HepG2 (cell line): ENCODE results near the gene VPREB3. TPM values are rescaled to one million over a fixed set of nuclear protein-coding genes. Genes with fewer than 3 reads are reported as not detected.

Experiments used
- ETS1 ChIP-seq: sonication (generic); formaldehyde crosslinking; IDR thresholded peaks from 2 replicates; pipeline ENCODE4 v1.4.0; 2020; ENCODE audit warnings: missing genetic modification reagents
- FUBP1 ChIP-seq: sonication (generic); formaldehyde crosslinking; IDR thresholded peaks from 2 replicates; pipeline ENCODE4 v1.5.1; 2020; ENCODE audit warnings: missing genetic modification reagents, mild to moderate bottlenecking, borderline replicate concordance
- ISL2 ChIP-seq: sonication (generic); formaldehyde crosslinking; IDR thresholded peaks from 2 replicates; pipeline ENCODE4 v1.5.0; 2020; ENCODE audit warnings: missing genetic modification reagents
- MEIS1 ChIP-seq: sonication (generic); formaldehyde crosslinking; IDR thresholded peaks from 2 replicates; pipeline ENCODE4 v1.9.0; 2021; ENCODE audit warnings: mild to moderate bottlenecking, missing genetic modification reagents, moderate library complexity, borderline replicate concordance
- NCOA1 ChIP-seq: sonication (generic); formaldehyde crosslinking; IDR thresholded peaks from 2 replicates; pipeline ENCODE4 v1.9.0; 2021; ENCODE audit warnings: missing genetic modification reagents
- NR2F1 ChIP-seq, 2 experiments: fragments of 450-650 bp in 1 of 2; formaldehyde crosslinking in 1 of 2; IDR thresholded peaks; 2 replicates each; pipeline versions ENCODE4 v1.5.0 to v1.6.1; 2016 to 2020; ENCODE audit warnings: mild to moderate bottlenecking in 1 of 2, missing compliant biosample characterization in 1 of 2, missing genetic modification reagents in 1 of 2, moderate library complexity in 1 of 2
- RBFOX2 ChIP-seq: fragments of 200-400 bp; formaldehyde crosslinking; IDR thresholded peaks from 2 replicates; pipeline ENCODE4 v1.6.1; 2017; ENCODE audit warnings: low read depth, mild to moderate bottlenecking, low read length
- TCF12 ChIP-seq, 2 experiments: fragments of 450-650 bp in 1 of 2; sonication (generic) in 1 of 2; formaldehyde crosslinking in 1 of 2; IDR thresholded peaks; 2 replicates each; pipeline versions ENCODE4 v1.6.1 to v1.8.0; 2017 to 2022; ENCODE audit warnings: antibody characterized with exemption in 1 of 2, mild to moderate bottlenecking in 1 of 2, missing genetic modification reagents in 1 of 2, moderate library complexity in 1 of 2
- UBTF ChIP-seq: sonication (generic); formaldehyde crosslinking; IDR thresholded peaks from 2 replicates; pipeline ENCODE4 v1.4.0; 2020; ENCODE audit warnings: mild to moderate bottlenecking, missing genetic modification reagents
- ZBTB21 ChIP-seq: sonication (generic); formaldehyde crosslinking; IDR thresholded peaks from 2 replicates; pipeline ENCODE4 v1.4.0; 2020; ENCODE audit warnings: missing genetic modification reagents
- ZBTB7B ChIP-seq: sonication (generic); formaldehyde crosslinking; IDR thresholded peaks from 2 replicates; pipeline ENCODE4 v1.4.0; 2020; ENCODE audit warnings: missing genetic modification reagents
- ZFP41 ChIP-seq: sonication (generic); formaldehyde crosslinking; IDR thresholded peaks from 2 replicates; pipeline ENCODE4 v1.4.0; 2020; ENCODE audit warnings: mild to moderate bottlenecking, missing genetic modification reagents, borderline replicate concordance
- ZNF121 ChIP-seq: sonication (generic); formaldehyde crosslinking; IDR thresholded peaks from 2 replicates; pipeline ENCODE4 v1.5.0; 2020; ENCODE audit warnings: mild to moderate bottlenecking, missing genetic modification reagents
- ZNF232 ChIP-seq: sonication (generic); formaldehyde crosslinking; IDR thresholded peaks from 2 replicates; pipeline ENCODE4 v1.4.0; 2020; ENCODE audit warnings: missing genetic modification reagents, borderline replicate concordance
- ZNF552 ChIP-seq: sonication (generic); formaldehyde crosslinking; IDR thresholded peaks from 2 replicates; pipeline ENCODE4 v1.9.0; 2022; ENCODE audit warnings: missing genetic modification reagents, mild to moderate bottlenecking, borderline replicate concordance
- ZNF574 ChIP-seq: sonication (generic); formaldehyde crosslinking; IDR thresholded peaks from 2 replicates; pipeline ENCODE4 v1.4.0; 2020; ENCODE audit warnings: missing genetic modification reagents
- ZNF597 ChIP-seq: sonication (generic); formaldehyde crosslinking; IDR thresholded peaks from 2 replicates; pipeline ENCODE4 v1.5.0; 2020; ENCODE audit warnings: missing genetic modification reagents
- ZSCAN25 ChIP-seq: sonication (generic); formaldehyde crosslinking; IDR thresholded peaks from 2 replicates; pipeline ENCODE4 v1.8.0; 2022; ENCODE audit warnings: mild to moderate bottlenecking, missing genetic modification reagents
- polyA plus RNA-seq, 8 experiments: library from polyadenylated mRNA; depleted of rRNA in 3 of 8; stranded (reverse) in 7 of 8; unstranded in 1 of 8; fragments of >200 nt; fragmentation: Illumina TruSeq in 4 of 8; extraction: Trizol in 4 of 8; gene quantifications; 2 replicates each; pipeline versions ENCODE4 v1.2.1 to v1.2.3, GENCODE V29; 2011 to 2016; ENCODE audit warnings: low read depth in 4 of 8, missing spikeins in 1 of 8, mixed read lengths in 1 of 8; ENCODE audit not compliant: insufficient read depth in 1 of 8
- total RNA-seq, 5 experiments: library from RNA; depleted of rRNA; stranded (reverse); fragments of >200 nt; fragmentation: Illumina TruSeq; extraction: Trizol; gene quantifications; 2 replicates each; pipeline ENCODE4 v1.2.3, GENCODE V29; 2016; ENCODE audit warnings: low read depth in 1 of 5

VPREB3 gene
- total and polyA plus RNA-seq, 2 of the 13 experiments (the other 11 are each of a cell fraction or from before 2014, with no cell fraction given) = 0.22 TPM; not detected in 1

GRCh38 chr22:23767673-23768548, 13.7 kb upstream of the VPREB3 start, which contains the start of gene CHCHD10 (continued):
- no peak for TF ChIP-seq ETS1 (CRISPR knock-in tag)
- TF ChIP-seq ZNF552 (CRISPR knock-in tag) = no peak
- peak; percentile 94 for TF ChIP-seq RBFOX2
- TF ChIP-seq UBTF = peak; percentile 86
- TF ChIP-seq NR2F1 (CRISPR knock-in tag; IDR thresholded peaks at IDR 0.05) = no peak
- no peak for TF ChIP-seq ZBTB21
- TF ChIP-seq ZFP41 = no peak; the same call in 1 of the 2 replicates
- 0 out of 2 replicates have a peak, but pooled peaks have one; percentile 47 for TF ChIP-seq NCOA1 (CRISPR knock-in tag)
- TF ChIP-seq ZNF232 (CRISPR knock-in tag) = 0 out of 2 replicates have a peak, but pooled peaks have one; percentile 75
- TF ChIP-seq ZNF574 (CRISPR knock-in tag) = no peak
- peak; percentile 36 for TF ChIP-seq ZNF121 (CRISPR knock-in tag)
- no peak; the same call in none of the 2 replicates for TF ChIP-seq ZSCAN25 (CRISPR knock-in tag)
- TF ChIP-seq ISL2 = 0 out of 2 replicates have a peak, but pooled peaks have one; percentile 19
- no peak for TF ChIP-seq TCF12 (IDR thresholded peaks at IDR 0.05)
- no peak; the same call in 1 of the 2 replicates for TF ChIP-seq TCF12 (CRISPR knock-in tag; IDR thresholded peaks at IDR 0.05)
- no peak for TF ChIP-seq ZNF597 (CRISPR knock-in tag)
- TF ChIP-seq FUBP1 (CRISPR knock-in tag) = no peak
- TF ChIP-seq MEIS1 (CRISPR knock-in tag) = peak; percentile 35; the same call in 1 of the 2 replicates
- TF ChIP-seq ZBTB7B = peak; percentile 54
